Non-pigmented ciliary epithelial cell (primary cell): Measurements from ENCODE around the gene MOV10.

Experiments
- DNase-seq: peaks from one replicate; pipeline ENCODE4 v3.0.0-alpha.2; 2010; ENCODE audit warnings: low read depth

Gene MOV10

GRCh38 chr1:112735752-112736151, 61.3 kb downstream of the MOV10 start:
- peak; percentile 65 for DNase-seq

GRCh38 chr1:112737573-112737972, 63.1 kb downstream of the MOV10 start:
- DNase-seq, result no peak

- no peak for DNase-seq
Measured at GRCh38 chr1:112743174-112744008, 68.9 kb downstream of the MOV10 start.

DNA sequence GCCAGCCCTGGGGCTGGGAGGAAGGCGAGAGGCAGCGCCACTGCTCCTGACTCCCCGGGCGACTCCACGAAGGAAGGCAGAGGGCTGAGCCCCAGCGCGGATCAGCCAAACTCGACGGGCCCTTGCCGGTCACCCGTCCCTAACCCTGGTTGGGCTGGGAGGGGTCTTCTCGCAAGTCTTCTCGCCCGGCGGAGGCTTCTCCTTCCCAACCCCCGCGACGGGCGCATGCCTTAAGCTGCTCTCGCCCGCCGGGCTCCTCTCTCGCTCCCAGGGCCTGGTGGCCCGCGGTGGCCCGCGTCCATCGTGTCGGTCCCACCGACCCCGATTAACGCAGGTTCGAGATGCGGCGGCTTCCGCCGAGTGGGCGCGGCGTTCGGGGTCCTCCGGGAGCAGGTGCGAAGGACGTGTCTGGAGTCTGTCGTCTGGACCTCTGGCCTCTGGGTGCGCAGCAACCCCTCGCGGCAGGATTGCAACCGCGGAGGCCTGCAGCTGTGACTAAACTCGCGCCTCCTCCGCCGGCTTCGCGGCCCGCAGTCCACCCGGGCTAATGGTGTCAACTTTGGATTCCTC, 69.6 kb downstream of the MOV10 start:
- DNase-seq, result no peak

GRCh38 chr1:112748396-112748795, 73.9 kb downstream of the MOV10 start:
- DNase-seq, result no peak
